DOHH2 (cell line): ENCODE measurements around the gene TTC34.

Experiments
- H3F3A ChIP-seq: fragments of 200-600 bp; sonication (generic), shearing (Covaris generic); 2 replicates; pipeline ENCODE4 v1.6.0; 2016; ENCODE audit warnings: antibody characterized with exemption, mild to moderate bottlenecking; ENCODE audit not compliant: control insufficient read depth, insufficient read depth
- H3K27ac ChIP-seq: fragments of 200-600 bp; sonication (generic); 2 replicates; pipeline ENCODE4 v1.5.1; 2014; ENCODE audit warnings: low read depth, mild to moderate bottlenecking, low read length, moderate library complexity
- H3K27me3 ChIP-seq: fragments of 200-600 bp; sonication (generic); 2 replicates; pipeline ENCODE4 v1.6.1; 2014; ENCODE audit warnings: mild to moderate bottlenecking, low read length, mixed read lengths; ENCODE audit not compliant: control insufficient read depth
- H3K36me3 ChIP-seq: fragments of 200-600 bp; sonication (generic); 2 replicates; pipeline ENCODE4 v1.6.1; 2014; ENCODE audit warnings: mild to moderate bottlenecking, low read length, moderate library complexity, mixed read lengths; ENCODE audit not compliant: control insufficient read depth
- H3K4me1 ChIP-seq: fragments of 200-600 bp; sonication (generic); 2 replicates; pipeline ENCODE4 v1.6.1; 2014; ENCODE audit warnings: mild to moderate bottlenecking, low read length, mixed read lengths; ENCODE audit not compliant: control insufficient read depth
- H3K4me2 ChIP-seq: fragments of 200-600 bp; sonication (generic); 2 replicates; pipeline ENCODE4 v1.6.0; 2014; ENCODE audit warnings: mild to moderate bottlenecking, low read length, moderate library complexity
- H3K4me3 ChIP-seq: fragments of 200-600 bp; sonication (generic); 2 replicates; pipeline ENCODE4 v1.5.1; 2014; ENCODE audit warnings: mild to moderate bottlenecking, low read length, mixed read lengths
- H3K79me2 ChIP-seq: fragments of 200-600 bp; sonication (generic); 2 replicates; pipeline ENCODE4 v1.6.1; 2014; ENCODE audit warnings: mild to moderate bottlenecking, low read length, mixed read lengths; ENCODE audit not compliant: control insufficient read depth
- H3K9me2 ChIP-seq: fragments of 200-600 bp; sonication (generic); replicated peaks from 2 replicates; pipeline ENCODE4 v1.6.1; 2014; ENCODE audit warnings: mild to moderate bottlenecking, low read length, mixed read lengths; ENCODE audit not compliant: control insufficient read depth
- H3K9me3 ChIP-seq: fragments of 200-600 bp; sonication (generic); 2 replicates; pipeline ENCODE4 v1.6.1; 2014; ENCODE audit warnings: antibody characterized with exemption, low read length, mixed read lengths; ENCODE audit not compliant: control insufficient read depth, insufficient read depth
- H4K20me1 ChIP-seq: fragments of 200-600 bp; sonication (generic); 2 replicates; pipeline ENCODE4 v1.6.0; 2014; ENCODE audit warnings: low read depth, mild to moderate bottlenecking, antibody characterized with exemption, low read length, moderate library complexity; ENCODE audit not compliant: control insufficient read depth, insufficient read depth
- EZH2phosphoT487 ChIP-seq: fragments of 200-600 bp; sonication (generic); IDR thresholded peaks from 2 replicates; pipeline ENCODE4 v1.6.1; 2017; ENCODE audit warnings: borderline replicate concordance, mild to moderate bottlenecking, antibody characterized with exemption, low read length, moderate library complexity, mixed read lengths
- TF ChIP-seq, protein P1 (sequence below): fragments of 200-600 bp; sonication (generic); IDR thresholded peaks from one replicate; pipeline ENCODE4 v1.5.1; 2014; ENCODE audit warnings: antibody characterized with exemption, mild to moderate bottlenecking, low read depth, low read length; ENCODE audit not compliant: poor library complexity, severe bottlenecking

The TTC34 gene

DNA sequence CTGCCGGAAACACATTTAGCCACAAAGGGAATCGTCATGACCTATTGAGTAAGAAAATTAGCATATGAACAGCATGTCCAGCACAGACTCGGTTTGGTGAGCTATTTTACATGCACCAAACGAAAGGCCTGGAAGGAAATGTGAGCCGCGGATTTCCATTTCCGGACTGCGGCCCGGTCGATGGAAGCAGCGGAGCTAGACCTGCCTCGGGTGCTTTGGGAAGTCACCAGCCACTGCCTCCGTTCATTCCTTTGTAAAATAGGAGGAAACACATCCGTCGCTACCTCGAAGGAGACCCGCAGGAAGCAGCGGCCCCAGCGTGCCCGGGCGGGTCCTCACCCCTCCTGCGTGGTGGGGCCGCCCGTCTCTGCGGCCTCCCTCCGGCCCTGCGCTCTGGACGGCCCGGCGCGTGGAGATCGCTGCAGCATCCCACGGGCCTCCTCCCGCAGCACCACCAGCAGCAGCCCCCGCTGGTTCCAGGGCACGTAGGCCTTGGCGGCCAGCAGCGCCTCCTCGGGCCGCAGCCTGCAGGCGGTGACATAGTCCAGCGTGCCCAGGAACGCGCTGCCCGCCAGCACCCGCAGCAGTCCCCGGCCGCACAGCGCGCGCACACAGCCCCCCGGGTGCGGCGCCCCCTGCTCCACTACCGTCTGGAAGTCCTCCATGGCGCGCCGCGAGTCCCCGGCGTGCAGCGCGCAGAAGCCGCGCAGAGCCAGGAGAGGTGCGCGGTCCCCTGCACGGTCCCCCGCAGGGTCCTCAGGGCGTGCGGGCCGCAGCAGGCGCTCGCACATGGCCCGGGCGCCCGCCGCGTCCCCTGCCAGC, 12.1 kb downstream of the TTC34 start:
- TF ChIP-seq, protein P1, sequence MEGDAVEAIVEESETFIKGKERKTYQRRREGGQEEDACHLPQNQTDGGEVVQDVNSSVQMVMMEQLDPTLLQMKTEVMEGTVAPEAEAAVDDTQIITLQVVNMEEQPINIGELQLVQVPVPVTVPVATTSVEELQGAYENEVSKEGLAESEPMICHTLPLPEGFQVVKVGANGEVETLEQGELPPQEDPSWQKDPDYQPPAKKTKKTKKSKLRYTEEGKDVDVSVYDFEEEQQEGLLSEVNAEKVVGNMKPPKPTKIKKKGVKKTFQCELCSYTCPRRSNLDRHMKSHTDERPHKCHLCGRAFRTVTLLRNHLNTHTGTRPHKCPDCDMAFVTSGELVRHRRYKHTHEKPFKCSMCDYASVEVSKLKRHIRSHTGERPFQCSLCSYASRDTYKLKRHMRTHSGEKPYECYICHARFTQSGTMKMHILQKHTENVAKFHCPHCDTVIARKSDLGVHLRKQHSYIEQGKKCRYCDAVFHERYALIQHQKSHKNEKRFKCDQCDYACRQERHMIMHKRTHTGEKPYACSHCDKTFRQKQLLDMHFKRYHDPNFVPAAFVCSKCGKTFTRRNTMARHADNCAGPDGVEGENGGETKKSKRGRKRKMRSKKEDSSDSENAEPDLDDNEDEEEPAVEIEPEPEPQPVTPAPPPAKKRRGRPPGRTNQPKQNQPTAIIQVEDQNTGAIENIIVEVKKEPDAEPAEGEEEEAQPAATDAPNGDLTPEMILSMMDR, result no peak
- TF ChIP-seq EZH2phosphoT487, result no peak
- Histone ChIP-seq H3K9me3 (no peaks in the 10 kb centered on the region), H3F3A (no peaks in the 10 kb centered on the region), H3K36me3 (no peaks in the 10 kb centered on the region), H3K27me3 (no peaks in the 10 kb centered on the region), H3K4me2 (no peak overlapping the region), H3K27ac (no peak overlapping the region), H3K4me1 (no peaks in the 10 kb centered on the region), H4K20me1 (no peaks in the 10 kb centered on the region), H3K9me2 (no peaks in the 10 kb centered on the region), H3K79me2 (no peaks in the 10 kb centered on the region), H3K4me3 (no peak overlapping the region)

DNA sequence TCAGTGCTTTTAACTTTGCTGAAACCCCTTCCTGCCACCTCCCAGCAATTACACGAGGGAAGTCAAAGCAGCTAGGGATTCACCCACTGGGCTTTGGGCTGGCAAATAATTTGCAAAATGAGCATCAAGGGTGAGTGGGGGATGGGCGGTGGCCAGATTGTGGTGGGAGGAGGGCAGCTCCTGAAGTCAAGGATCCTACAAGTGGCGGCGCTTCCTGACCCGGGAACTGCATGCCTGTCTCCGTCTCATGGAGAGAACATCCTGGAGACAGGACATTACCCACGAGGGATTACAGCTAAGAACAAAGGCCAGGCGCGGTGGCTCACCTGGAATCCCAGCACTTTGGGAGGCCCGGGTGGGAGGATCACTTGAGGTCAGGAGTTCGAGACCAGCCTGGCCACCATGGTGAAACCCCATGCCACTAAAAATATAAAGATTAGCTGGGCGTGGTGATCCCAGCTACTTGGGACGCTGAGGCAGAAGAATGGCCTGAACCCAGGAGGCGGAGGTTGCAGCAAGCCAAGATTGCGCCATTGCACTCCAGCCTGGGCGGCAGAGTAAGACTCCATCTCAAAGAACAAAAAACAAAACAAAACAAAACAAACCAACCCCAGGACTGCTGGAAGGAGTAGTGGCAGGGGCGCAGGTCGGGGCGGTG, 12.9 kb downstream of the TTC34 start:
- Histone ChIP-seq H3K9me2 (no peaks in the 10 kb centered on the region), H3K9me3 (no peaks in the 10 kb centered on the region), H3K4me1 (no peaks in the 10 kb centered on the region), H3K79me2 (no peaks in the 10 kb centered on the region), H4K20me1 (no peaks in the 10 kb centered on the region), H3F3A (no peaks in the 10 kb centered on the region), H3K27ac (no peak overlapping the region), H3K27me3 (no peaks in the 10 kb centered on the region), H3K4me2 (no peak overlapping the region), H3K36me3 (no peaks in the 10 kb centered on the region), H3K4me3 (no peak overlapping the region)
- TF ChIP-seq, protein P1, result no peak
- no peak for TF ChIP-seq EZH2phosphoT487

GRCh38 chr1:2787163-2787911, 14.2 kb downstream of the TTC34 start:
- H3K4me1 ChIP-seq, result no peaks in the 10 kb centered on the region
- H3K9me3 ChIP-seq, result no peaks in the 10 kb centered on the region

More at GRCh38 chr1:2787163-2787911, 14.2 kb downstream of the TTC34 start:
- Histone ChIP-seq H3F3A (no peaks in the 10 kb centered on the region), H3K27me3 (no peaks in the 10 kb centered on the region), H3K79me2 (no peaks in the 10 kb centered on the region), H3K36me3 (no peaks in the 10 kb centered on the region), H3K27ac (no peak overlapping the region), H3K9me2 (no peaks in the 10 kb centered on the region), H3K4me2 (no peak overlapping the region), H4K20me1 (no peaks in the 10 kb centered on the region), H3K4me3 (no peak overlapping the region)
- TF ChIP-seq, protein P1, result no peak
- no peak for TF ChIP-seq EZH2phosphoT487
